ENCODE data around the gene RTL5.

DNA sequence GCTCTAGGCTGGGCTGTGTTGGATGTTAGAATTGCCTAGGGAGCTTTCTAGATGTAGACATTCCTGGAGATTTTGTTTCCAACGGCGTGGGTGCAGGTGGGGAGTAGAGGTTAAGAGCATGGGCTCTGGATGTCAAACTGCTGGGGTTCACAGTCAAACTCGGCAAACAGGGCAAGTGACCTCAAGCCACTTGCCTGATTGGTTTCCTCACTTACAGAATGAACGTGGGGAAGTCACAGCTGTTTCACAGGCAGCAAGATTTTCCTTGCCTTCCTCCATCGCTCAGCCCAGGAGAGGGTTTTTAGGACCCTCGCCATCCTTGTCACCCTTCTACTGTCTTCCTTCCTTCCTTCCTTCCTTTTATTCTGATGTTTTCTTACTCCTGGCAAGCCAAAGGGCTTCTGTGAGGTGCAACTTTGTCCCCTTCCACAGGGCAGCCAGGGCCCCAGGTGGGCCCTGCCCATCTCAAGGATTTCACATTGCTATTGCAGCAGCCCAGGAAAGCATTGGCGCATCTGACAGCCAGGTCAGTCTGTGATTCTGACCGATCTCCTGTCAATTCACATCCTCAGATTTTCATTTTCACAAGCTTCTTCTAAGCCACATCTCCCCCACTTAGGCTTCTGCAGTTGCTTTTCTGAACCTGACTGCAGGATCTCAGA is 7.0 kb downstream of the RTL5 start:
- TF ChIP-seq EZH2 (IDR thresholded peaks at IDR 0.05): no peak
- no peak for TF ChIP-seq EZH2phosphoT487 (IDR thresholded peaks at IDR 0.05; ENCODE audit: borderline replicate concordance)
- TF ChIP-seq TCF7L2 (IDR thresholded peaks at IDR 0.05; ENCODE audit: borderline replicate concordance, extremely low read depth, insufficient read depth, insufficient read length): no peak
- TF ChIP-seq SIN3A (IDR thresholded peaks at IDR 0.05; ENCODE audit: low read depth): no peak
- TF ChIP-seq, protein P1, sequence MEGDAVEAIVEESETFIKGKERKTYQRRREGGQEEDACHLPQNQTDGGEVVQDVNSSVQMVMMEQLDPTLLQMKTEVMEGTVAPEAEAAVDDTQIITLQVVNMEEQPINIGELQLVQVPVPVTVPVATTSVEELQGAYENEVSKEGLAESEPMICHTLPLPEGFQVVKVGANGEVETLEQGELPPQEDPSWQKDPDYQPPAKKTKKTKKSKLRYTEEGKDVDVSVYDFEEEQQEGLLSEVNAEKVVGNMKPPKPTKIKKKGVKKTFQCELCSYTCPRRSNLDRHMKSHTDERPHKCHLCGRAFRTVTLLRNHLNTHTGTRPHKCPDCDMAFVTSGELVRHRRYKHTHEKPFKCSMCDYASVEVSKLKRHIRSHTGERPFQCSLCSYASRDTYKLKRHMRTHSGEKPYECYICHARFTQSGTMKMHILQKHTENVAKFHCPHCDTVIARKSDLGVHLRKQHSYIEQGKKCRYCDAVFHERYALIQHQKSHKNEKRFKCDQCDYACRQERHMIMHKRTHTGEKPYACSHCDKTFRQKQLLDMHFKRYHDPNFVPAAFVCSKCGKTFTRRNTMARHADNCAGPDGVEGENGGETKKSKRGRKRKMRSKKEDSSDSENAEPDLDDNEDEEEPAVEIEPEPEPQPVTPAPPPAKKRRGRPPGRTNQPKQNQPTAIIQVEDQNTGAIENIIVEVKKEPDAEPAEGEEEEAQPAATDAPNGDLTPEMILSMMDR (IDR thresholded peaks at IDR 0.05 in 2 of 3, conservative IDR thresholded peaks at IDR 0.05 in 1 of 3; ENCODE audit: borderline replicate concordance in 1 of 3, insufficient read depth in 1 of 3, low read depth in 2 of 3, low read length in 2 of 3): no peak
- TF ChIP-seq POLR2A (IDR thresholded peaks at IDR 0.05; ENCODE audit: borderline replicate concordance, extremely low read depth, insufficient read depth, insufficient read length): no peak
- no peak for TF ChIP-seq ZNF274 (IDR thresholded peaks at IDR 0.05; ENCODE audit: low read depth, low read length)
- no peak for TF ChIP-seq POLR2AphosphoS5 (IDR thresholded peaks at IDR 0.05; ENCODE audit: low read depth, low read length)
- TF ChIP-seq CBX3 (IDR thresholded peaks at IDR 0.05; ENCODE audit: low read depth): no peak
- TF ChIP-seq SP1 (IDR thresholded peaks at IDR 0.05; ENCODE audit: low read depth): no peak
- TF ChIP-seq YY1 (IDR thresholded peaks at IDR 0.05; ENCODE audit: extremely low read depth, insufficient replicate concordance, low read depth, low read length): no peak
- TF ChIP-seq, protein P2, sequence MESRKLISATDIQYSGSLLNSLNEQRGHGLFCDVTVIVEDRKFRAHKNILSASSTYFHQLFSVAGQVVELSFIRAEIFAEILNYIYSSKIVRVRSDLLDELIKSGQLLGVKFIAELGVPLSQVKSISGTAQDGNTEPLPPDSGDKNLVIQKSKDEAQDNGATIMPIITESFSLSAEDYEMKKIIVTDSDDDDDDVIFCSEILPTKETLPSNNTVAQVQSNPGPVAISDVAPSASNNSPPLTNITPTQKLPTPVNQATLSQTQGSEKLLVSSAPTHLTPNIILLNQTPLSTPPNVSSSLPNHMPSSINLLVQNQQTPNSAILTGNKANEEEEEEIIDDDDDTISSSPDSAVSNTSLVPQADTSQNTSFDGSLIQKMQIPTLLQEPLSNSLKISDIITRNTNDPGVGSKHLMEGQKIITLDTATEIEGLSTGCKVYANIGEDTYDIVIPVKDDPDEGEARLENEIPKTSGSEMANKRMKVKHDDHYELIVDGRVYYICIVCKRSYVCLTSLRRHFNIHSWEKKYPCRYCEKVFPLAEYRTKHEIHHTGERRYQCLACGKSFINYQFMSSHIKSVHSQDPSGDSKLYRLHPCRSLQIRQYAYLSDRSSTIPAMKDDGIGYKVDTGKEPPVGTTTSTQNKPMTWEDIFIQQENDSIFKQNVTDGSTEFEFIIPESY (IDR thresholded peaks at IDR 0.05; ENCODE audit: extremely low read depth, insufficient replicate concordance, low read length): no peak

All from HCT116 (cell line).